ENCODE results near the gene TRIM52.

The TRIM52 gene

DNA sequence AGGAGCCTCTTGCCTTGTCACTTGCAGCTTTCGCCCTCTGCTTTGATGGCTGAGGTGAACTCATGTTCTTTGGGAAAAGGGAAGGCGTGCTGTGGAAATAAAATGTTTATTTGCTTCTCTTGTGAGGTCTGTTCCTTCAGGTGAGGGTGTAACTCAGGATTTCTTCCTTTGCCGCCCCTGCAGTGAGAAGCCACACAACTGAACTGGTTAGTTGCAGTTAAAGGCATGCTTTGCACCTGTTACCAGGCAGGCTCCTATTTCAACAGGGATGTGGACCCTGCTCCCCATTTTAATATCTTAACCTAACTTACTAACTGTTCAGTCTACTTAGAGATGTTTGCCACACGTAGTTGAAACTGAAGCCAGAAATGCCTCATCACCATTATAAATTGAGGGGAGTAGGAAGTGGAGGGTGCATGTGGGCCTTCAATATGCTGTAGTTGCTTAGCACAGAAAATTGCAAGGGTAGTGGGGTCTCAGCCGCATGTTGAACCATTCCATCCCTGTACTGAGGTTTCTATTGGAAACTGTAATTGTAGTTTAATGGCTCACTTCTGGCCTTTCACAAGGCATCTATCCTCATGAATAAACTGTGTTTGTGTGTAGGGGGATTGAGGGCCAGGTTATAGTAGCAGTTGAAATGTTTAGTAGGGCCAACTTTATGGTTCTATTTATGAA is 25.1 kb downstream of the TRIM52 start:
- DNase-seq (ENCODE audit: low read depth, low spot score): no peak
- H3K4me3 ChIP-seq (ENCODE audit: low read length): no peak overlapping the region

DNA sequence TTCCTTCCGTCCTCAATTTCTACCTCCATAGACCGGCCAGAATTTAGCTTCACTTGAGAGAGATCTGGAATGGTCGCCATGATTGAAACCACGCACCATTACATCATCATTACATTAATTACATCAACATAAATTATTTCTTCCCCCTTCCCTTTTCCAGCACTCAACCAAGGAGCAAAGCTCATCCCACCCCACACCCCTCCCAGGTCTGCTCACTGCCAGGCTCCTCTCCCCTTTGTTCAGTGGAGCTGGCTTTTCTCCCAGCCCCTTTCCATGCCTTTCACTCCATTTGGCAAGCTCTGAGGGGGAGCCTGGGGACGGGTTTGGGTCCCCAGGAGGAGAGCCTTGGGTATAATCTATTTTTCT is 25.6 kb downstream of the TRIM52 start:
- no peak overlapping the region for H3K4me3 ChIP-seq (ENCODE audit: low read length)
- no peak for DNase-seq (ENCODE audit: low read depth, low spot score)

DNA sequence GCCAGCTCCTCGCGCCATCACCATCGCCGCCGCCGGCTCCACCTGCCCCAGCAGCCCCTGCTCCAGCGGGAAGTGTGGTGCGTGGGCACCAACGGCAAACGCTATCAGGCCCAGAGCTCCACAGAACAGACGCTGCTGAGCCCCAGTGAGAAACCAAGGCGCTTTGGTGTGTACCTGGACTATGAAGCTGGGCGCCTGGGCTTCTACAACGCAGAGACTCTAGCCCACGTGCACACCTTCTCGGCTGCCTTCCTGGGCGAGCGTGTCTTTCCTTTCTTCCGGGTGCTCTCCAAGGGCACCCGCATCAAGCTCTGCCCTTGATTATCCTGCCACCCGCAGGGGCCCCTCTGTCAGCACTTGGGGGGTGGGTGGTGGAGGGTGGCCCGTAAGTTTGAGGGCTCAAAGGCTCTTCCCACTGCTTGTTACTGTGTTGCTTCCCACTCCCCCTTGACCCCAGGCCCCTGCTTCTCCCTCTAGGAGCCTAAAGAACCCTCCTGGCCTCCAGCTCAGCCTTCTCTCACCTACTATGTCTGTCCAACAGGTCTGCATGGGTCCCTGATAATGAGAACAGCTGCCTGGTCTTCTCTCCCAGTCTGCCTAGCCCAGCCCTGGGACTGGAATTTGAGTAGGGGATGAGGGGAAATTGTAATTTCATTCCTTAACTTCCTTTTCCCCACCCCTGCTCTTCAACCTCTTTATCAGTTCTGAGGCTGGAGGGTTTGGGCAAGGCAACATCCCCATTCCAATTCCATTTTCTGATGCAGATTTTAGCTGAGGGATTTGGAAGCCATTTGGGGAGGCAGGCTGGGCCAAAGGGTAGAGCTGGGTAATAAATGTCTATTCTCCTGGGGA is 26.3 kb downstream of the TRIM52 start:
- no peak for DNase-seq (ENCODE audit: low read depth, low spot score)
- H3K4me3 ChIP-seq (ENCODE audit: low read length): no peak overlapping the region

DNA sequence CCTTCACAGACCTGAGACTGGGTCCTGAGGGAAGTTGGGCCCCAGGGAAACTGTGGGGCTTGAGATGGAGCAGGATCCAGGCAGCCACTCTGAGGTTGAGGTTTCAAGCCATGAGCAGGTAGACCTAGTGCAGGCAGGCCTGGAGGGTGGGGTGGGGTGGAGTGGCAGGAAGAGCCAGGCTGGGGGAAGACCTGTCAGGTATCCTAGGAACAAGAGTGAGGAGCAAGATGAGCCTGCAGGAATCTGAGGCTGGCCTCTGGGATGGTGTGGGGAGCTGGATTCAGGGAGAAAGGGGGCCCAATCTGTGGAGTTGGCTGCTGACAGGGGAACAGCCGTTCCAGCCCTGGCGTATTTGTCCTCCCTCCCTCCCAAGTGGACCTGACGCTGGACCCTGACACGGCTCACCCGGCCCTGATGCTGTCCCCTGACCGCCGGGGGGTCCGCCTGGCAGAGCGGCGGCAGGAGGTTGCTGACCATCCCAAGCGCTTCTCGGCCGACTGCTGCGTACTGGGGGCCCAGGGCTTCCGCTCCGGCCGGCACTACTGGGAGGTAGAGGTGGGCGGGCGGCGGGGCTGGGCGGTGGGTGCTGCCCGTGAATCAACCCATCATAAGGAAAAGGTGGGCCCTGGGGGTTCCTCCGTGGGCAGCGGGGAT is 27.0 kb downstream of the TRIM52 start:
- H3K4me3 ChIP-seq (ENCODE audit: low read length): no peak overlapping the region
- DNase-seq (ENCODE audit: low read depth, low spot score): no peak

DNA sequence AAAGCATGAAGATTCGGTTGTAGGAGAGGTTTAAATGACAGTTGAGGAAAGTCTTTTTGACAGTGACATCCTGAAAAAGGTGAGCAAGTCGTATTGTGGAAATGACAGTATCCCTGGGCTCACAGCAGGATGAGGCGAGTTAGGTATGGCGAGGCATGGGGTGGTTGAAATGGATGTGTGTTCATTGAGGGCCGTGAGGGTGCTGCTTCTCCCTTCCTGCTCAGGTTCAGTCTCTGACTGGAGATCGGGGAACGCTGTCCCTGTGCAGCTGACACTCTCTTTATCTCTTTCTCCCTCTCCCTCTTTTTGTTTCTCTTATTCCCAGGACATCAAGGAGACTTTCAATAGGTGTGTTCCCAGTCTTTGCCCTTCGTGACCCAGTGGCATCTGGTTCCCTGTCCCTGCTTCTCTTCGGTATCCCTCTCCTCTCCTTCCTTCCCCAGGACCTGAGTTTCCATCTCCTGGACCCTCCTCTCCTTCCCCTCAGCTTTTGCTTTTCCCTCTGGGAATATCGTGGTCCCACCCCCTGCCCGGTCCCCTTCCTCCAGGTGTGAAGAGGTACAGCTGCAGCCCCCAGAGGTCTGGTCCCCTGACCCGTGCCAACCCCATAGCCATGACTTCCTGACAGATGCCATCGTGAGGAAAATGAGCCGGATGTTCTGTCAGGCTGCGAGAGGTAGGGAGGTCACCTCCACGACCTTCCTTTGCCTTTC is 27.7 kb downstream of the TRIM52 start:
- no peak overlapping the region for H3K4me3 ChIP-seq (ENCODE audit: low read length)
- DNase-seq (ENCODE audit: low read depth, low spot score): no peak

DNA sequence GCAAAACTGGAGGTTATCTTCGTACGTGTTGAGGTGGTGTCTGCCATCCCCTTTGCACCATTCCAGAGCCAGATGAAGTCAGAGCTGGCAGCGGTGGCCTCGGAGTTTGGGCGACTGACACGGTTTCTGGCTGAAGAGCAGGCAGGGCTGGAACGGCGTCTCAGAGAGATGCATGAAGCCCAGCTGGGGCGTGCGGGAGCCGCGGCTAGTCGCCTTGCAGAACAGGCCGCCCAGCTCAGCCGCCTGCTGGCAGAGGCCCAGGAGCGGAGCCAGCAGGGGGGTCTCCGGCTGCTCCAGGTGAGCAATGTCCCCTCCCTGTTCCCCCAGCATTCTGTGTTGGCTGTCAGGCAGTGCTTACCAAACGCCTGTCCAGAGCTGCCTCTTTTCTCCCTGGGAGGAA is 28.4 kb downstream of the TRIM52 start:
- no peak overlapping the region for H3K4me3 ChIP-seq (ENCODE audit: low read length)
- no peak for DNase-seq (ENCODE audit: low read depth, low spot score)

DNA sequence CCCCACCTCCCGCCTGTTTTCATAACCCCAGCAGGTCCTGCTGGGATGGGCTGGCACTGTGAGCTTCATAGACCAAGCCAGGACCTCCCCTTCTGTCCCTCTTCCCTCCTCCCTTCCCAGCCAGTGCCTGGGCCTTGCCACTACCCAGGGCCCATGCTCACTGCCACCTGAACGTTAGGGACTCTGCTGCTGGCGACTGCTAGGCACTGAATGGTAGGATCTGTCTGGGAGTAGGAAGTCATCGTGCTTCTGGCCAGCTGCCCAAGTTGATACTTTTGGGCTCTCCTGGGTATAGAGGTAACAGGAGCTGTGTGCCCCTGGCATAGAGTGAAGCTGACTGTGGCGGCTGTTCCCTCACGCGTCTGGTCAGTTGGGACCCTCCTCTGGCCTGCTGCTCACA is 29.5 kb downstream of the TRIM52 start:
- no peak for DNase-seq (ENCODE audit: low read depth, low spot score)
- H3K4me3 ChIP-seq (ENCODE audit: low read length): no peak overlapping the region

DNA sequence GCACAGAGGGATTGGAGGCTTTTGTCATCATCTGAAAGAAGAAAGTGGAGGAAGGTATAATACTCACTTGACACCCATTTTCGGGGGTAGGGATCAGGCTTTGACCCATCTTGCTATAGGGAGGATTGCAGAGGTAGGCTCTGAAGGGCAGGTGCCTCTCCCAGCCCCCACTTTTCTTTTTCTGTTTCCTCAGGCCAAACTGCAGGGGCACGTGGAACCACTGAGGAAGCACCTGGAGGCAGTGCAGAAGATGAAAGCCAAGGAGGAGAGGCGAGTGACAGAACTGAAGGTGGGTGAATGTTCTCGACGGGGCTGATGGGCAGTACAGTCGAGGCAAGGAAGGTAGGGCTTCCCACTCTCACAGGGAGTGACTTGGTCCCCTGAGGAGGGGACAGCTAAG is 30.4 kb downstream of the TRIM52 start:
- H3K4me3 ChIP-seq (ENCODE audit: low read length): peak overlapping the region; percentile 31
- DNase-seq (ENCODE audit: low read depth, low spot score): peak; percentile 81

DNA sequence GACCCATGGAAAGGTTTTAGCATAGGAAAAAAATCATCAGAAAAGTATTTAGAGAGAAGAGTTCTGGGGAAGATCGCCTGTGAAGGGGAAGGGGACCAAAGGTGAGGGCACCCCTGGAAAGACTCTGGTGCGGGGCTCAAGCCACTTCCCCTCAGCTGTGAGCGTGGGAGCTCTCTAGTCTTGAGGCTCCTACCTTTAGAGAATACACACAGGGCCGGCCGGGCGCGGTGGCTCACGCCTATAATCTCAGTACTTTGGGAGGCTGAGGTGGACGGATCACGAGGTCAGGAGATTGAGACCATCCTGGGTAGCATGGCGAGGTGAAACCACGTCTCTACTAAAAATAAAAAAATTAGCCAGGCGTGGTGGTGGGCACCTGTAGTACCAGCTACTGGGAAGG is 30.9 kb downstream of the TRIM52 start:
- no peak for DNase-seq (ENCODE audit: low read depth, low spot score)
- peak overlapping the region; percentile 31 for H3K4me3 ChIP-seq (ENCODE audit: low read length)

DNA sequence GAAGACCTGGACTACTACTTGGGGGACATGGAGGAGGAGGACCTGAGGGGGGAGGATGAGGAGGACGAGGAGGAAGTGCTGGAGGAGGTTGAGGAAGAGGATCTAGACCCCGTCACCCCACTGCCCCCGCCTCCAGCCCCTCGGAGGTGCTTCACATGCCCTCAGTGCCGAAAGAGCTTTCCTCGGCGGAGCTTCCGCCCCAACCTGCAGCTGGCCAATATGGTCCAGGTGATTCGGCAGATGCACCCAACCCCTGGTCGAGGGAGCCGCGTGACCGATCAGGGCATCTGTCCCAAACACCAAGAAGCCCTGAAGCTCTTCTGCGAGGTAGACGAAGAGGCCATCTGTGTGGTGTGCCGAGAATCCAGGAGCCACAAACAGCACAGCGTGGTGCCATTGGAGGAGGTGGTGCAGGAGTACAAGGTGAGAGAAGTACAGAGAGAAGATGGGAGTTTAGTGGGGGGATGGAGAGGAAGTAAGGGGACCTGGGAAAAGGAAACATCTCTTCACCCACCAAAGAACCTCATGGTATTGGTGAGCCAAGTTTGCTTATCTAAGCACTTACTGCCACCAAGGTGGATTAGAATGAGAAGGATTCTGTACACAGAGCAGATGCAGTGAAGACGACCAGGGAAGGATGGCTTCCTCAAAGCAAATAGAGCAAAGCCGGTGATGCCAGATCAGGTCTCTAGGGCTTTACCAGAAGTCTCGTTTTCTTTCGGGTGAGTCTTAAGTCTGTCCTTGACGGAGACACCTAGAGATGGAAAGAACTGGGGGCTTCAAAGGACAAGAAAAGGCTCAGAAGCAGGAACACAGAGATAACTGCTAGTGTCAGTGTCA is 36.3 kb downstream of the TRIM52 start:
- DNase-seq (ENCODE audit: low read depth, low spot score): no peak
- peak overlapping the region; percentile 95 for H3K4me3 ChIP-seq (ENCODE audit: low read length)

DNA sequence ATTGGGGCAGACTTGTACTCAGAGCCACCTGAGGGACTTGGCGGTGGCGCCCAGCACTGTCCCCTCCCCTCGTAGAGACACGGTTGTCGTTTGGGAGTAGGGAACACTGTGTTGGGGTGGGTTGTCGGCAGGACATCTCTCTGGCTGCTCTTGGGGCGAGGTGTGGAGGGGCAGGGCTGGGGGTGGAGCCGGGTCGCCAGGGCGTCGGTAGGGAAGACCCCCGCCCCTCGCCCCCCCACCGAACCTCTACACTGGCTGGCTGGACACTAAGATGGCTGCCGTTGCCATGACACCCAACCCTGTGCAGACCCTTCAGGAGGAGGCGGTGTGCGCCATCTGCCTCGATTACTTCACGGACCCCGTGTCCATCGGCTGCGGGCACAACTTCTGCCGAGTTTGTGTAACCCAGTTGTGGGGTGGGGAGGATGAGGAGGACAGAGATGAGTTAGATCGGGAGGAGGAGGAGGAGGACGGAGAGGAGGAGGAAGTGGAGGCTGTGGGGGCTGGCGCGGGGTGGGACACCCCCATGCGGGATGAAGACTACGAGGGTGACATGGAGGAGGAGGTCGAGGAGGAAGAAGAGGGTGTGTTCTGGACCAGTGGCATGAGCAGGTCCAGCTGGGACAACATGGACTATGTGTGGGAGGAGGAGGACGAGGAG is 37.1 kb downstream of the TRIM52 start:
- H3K4me3 ChIP-seq (ENCODE audit: low read length): peak overlapping the region; percentile 95
- DNase-seq (ENCODE audit: low read depth, low spot score): no peak

DNA sequence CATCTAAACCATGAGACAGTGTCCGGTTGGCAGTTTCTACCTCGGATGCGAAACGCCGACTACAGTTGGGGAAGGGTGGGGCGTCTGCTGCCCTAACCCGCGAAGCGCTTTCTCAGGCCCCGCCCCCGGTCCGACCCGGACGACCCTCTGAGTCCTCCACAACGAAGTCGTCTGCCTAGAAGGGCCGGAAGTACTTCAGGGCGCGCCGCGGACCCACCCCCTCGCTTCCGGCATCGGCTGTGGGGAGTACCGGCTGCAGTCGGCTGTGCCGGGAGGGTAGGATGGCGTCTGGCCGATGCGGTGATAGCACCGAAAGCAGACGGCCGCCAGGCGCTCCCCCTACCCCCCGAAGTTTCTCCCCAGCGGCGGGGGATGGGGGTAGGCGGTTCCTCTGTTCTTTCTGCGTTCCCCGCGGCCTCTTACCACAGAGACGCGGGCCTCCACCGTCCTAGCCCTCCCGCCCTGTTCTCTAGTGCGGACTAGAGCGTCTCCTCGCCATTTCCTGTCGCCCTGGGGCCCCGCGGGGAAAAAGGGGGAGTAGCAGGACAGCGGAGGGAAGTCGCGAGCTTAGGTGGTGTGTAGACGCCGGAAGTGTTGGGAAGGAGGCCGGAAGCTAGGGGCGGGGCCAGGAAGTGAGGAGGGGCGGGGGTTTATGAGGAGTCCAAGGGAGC is 37.8 kb downstream of the TRIM52 start, which contains the start of gene TRIM41:
TSS of gene TRIM41 (plus strand) at position 224 of the 671 bp plus-strand sequence. CDS start 719 bp downstream, outside the sequence.
- peak within 1 kb of the TSS; percentile 95 for H3K4me3 ChIP-seq (ENCODE audit: low read length)
- DNase-seq (ENCODE audit: low read depth, low spot score): peak; percentile 97

DNA sequence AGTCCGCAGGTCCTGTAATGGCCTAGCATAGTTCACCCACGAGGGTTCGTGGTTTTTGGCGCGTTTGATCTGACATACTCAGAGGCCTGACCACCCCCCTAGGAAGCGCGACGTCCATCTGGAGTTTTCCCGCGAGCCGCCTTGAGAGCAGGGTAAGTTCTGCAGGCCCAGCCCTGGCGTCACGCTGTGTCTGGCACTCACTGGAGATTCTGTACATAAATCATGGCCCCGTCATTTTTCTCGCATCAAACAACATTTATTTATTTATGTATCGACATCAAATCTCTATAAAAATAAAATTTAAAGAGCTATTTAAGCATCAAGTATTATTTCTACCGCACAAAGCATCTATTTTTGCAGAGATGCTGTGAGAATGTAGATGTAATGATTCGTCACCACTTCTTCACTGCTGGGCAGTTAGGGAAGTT is 38.3 kb downstream of the TRIM52 start:
- peak; percentile 55 for DNase-seq (ENCODE audit: low read depth, low spot score)

DNA sequence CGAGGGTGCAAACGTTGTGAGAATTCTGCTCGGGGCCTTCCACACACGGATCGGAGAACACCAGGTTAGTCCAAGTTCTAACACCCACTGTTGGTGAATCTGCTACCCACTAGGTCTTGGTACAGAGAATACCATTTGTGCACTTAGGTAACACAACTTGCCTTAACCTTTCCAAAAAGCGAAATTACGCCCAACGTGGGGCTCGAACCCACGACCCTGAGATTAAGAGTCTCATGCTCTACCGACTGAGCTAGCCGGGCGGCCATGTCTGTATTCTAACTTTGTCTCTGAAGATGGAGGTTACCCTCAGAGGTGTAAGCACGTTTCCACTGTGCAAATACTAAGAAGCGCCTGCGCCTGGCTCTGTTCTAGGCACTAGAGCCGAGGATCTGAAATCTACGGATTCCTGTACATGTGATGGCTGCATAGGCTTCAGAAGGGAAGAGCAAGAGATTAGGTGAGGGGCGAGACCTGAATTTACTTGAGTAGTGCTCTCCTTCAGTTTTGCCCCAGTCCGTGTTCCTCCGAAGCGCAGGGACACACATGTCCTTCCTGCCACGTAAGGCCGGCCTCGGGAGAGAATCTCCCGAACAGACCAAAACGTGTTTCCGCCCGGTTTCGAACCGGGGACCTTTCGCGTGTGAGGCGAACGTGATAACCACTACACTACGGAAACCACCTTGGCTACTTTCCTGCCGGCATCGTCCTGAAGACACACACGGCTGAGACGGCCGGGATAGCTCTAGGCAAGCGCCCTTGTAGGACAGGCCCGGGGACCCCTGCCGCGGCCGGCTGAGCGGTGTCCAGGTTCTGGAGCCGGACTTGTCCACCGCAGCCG is 38.9 kb downstream of the TRIM52 start:
- DNase-seq (ENCODE audit: low read depth, low spot score): peak; percentile 93
- H3K4me3 ChIP-seq (ENCODE audit: low read length): peak overlapping the region; percentile 95

More for the DNA sequence above, 38.3 kb downstream of the TRIM52 start:
- peak overlapping the region; percentile 95 for H3K4me3 ChIP-seq (ENCODE audit: low read length)

DNA sequence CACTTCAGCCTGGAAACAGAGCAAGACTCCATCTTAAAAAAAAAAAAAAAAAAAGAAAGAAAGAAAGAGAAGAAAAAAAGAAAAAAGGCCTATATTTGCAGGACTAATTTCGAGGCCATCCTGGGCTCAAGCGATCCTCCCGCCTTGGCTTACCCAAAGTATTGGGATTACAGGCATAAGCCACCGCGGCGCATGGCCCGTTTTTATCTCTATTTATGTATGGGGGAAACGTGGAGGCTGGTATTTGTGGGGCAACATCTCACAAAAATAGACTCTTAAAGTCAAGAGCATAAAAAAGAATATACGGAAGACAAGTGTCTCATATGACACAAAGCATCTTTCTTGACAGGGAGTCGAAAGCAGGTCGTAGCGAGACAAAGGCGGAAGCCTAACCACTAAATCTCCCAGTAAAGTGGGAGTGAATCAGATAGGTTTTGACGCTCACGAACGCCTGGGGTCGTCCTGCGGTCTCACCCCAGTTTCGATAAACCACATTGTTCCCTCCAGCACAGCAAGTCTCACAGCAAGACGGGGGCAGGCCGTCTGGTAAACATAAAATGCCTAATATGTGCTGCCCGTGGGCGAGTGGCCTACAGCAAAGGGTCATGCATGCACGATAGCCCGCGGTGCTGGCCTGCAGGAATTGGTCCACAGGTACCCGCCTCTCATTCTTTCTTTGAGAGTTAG is 39.7 kb downstream of the TRIM52 start:
- peak overlapping the region; percentile 95 for H3K4me3 ChIP-seq (ENCODE audit: low read length)
- no peak for DNase-seq (ENCODE audit: low read depth, low spot score)

DNA sequence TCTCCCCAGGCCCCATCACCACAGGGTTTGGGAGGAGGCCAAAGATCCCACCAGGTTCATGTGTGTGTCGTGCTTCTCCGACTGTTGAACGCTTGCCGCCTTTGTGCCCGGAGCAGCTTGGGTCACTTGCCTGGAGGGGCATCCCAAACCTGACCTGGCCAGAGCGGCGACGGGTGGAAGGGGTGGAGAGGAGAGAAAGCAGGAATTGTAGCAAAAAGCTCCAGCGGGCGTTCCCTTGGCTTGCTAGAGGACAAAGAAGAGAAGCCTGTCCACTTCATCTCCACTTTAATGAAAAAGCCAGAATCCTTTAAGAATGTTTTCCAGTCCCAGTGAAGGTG is 40.8 kb downstream of the TRIM52 start:
- no peak for DNase-seq (ENCODE audit: low read depth, low spot score)
- no peak overlapping the region for H3K4me3 ChIP-seq (ENCODE audit: low read length)

Measured in Jurkat, Clone E6-1 (cell line).